ENCODE measurements around the gene LCN10. TPM values are rescaled to one million over a fixed set of nuclear protein-coding genes. Genes with fewer than 3 reads are reported as not detected.
A peak's percentile ranks its signal among the peaks of the same experiment; 100 is the strongest.
"Not testable (repeated sequence)": the region's sequence is repeated elsewhere in the genome, so short reads cannot be mapped to it uniquely, and the experiment has no call there.

Gene LCN10
- total and polyA plus RNA-seq, 2 of the 13 experiments (the other 11 are each of a cell fraction or from before 2014, with no cell fraction given) = 0.53 to 0.61 TPM

- H3K4me3 ChIP-seq (replicated peaks in 1 of 3; ENCODE audit: insufficient read depth in 1 of 3, low read depth in 2 of 3, low read length in 3 of 3); in situ Hi-C loops (cut with HindIII; ENCODE audit: extremely low pct_ligation_motif_present, low pct_unique_long_range_greater_than_20kb); DNase-seq (ENCODE audit: low spot score); H3K79me2 ChIP-seq (ENCODE audit: insufficient read depth, low read length); H3K9me3 ChIP-seq (ENCODE audit: low read length); BruUV-seq (replicated peaks); ATAC-seq; H4K20me1 ChIP-seq (ENCODE audit: insufficient read depth, low read length); CTCF ChIA-PET (ENCODE audit: low intra/inter-chr PET ratio, low total read pairs); H3K27me3 ChIP-seq (ENCODE audit: control insufficient read depth in 1 of 2, insufficient read depth in 2 of 2, low read length in 2 of 2); H3K9ac ChIP-seq (ENCODE audit: insufficient read depth, low read depth, low read length); H3K36me3 ChIP-seq (replicated peaks in 1 of 2; ENCODE audit: control insufficient read depth in 1 of 2, insufficient read depth in 2 of 2, low read length in 2 of 2); H2AFZ ChIP-seq (ENCODE audit: low read length); FAIRE-seq: not testable (repeated sequence)
- Histone ChIP-seq H3K4me1 (ENCODE audit: insufficient read depth, low read length) (peaks cover 82% of the 10 kb centered on the region), H3K27ac (ENCODE audit: extremely low read length, insufficient read depth, low read length) (peak overlapping the region; percentile 64), H3K4me2 (ENCODE audit: low read depth, low read length) (peak overlapping the region; percentile 18; the same call in 1 of the 2 replicates)
- POLR2A ChIA-PET = interaction anchor here (1.6 kb wide), 1 partner anchor 14 kb away, joined by 8 read pairs; no protein-coding TSS in a partner anchor
- 0 out of 2 replicates have a peak, but pooled peaks have one; percentile 45 for TF ChIP-seq ZBTB34 (CRISPR knock-in tag; IDR thresholded peaks at IDR 0.05)
- peak; percentile 92 for TF ChIP-seq MYPOP (CRISPR knock-in tag; IDR thresholded peaks at IDR 0.05)
- peak; percentile 32; the same call in 1 of the 2 replicates for TF ChIP-seq HNF4A (CRISPR knock-in tag; IDR thresholded peaks at IDR 0.05)
- peak; percentile 72; the same call in 1 of the 2 replicates for TF ChIP-seq ZBTB37 (CRISPR knock-in tag; IDR thresholded peaks at IDR 0.05)
- peak; percentile 62; the same call in 1 of the 2 replicates for TF ChIP-seq ZBTB38 (CRISPR knock-in tag; IDR thresholded peaks at IDR 0.05)
- 0 out of 2 replicates have a peak, but pooled peaks have one; percentile 9 for TF ChIP-seq SAP130 (CRISPR knock-in tag; IDR thresholded peaks at IDR 0.05; ENCODE audit: low read depth)
- peak; percentile 92 for TF ChIP-seq ZBTB33 (CRISPR knock-in tag; IDR thresholded peaks at IDR 0.05)
- peak; percentile 65 for TF ChIP-seq ZNF687 (CRISPR knock-in tag; IDR thresholded peaks at IDR 0.05)
- 0 out of 2 replicates have a peak, but pooled peaks have one; percentile 46 for TF ChIP-seq HNRNPL (IDR thresholded peaks at IDR 0.05; ENCODE audit: low read depth, low read length)
- WGBS (ENCODE audit: low lambda C conversion rate) = 69% methylated on average over 8 of the region's 23 CpGs
- intact Hi-C loops (cut with micrococcal nuclease; ENCODE audit: unreplicated experiment) = loop anchor here (5.0 to 10.0 kb wide), 3 partner anchors 62 to 142 kb away; partner anchors contain the start of genes PHPT1 and TRAF2
Measured at GRCh38 chr9:136785565-136786355, 43.0 kb upstream of the LCN10 start.
